A549 (cell line): ENCODE measurements around the gene TENM3. TPM values are rescaled to one million over a fixed set of nuclear protein-coding genes. Genes with fewer than 3 reads are reported as not detected.

Experiments used
- ATAC-seq, 2 experiments: fragments of 200-7000 bp in 1 of 2; fragments of >200 bp in 1 of 2; cut with Nextera tagmentation in 1 of 2; cut with Tn5 transposase in 1 of 2; 3 replicates each; pipeline versions ENCODE4 v1.8.0 to v1.9.1; 2018 to 2020; ENCODE audit warnings: mild to moderate bottlenecking in 1 of 2, moderate library complexity in 1 of 2
- CTCF ChIA-PET: fragments of 300-600 bp; sonication (Branson Sonifier 250); formaldehyde crosslinking; extraction: SDS; loops from one replicate; lab custom pipeline; 2021; ENCODE audit warnings: antibody characterized with exemption, inconsistent platforms; lab: Yijun Ruan, JAX
- POLR2A ChIA-PET: fragments of 350-600 bp; formaldehyde crosslinking; extraction: SDS; loops from one replicate; lab custom pipeline; 2021; ENCODE audit warnings: antibody characterized with exemption, inconsistent platforms; lab: Yijun Ruan, JAX
- DNase-seq, 2 experiments: peaks; one replicate each; pipeline versions ENCODE4 v3.0.0 to v3.0.0-alpha.2; 2011 to 2016; ENCODE audit warnings: low read depth in 1 of 2, low spot score in 1 of 2
- FAIRE-seq: peaks from 2 replicates; lab custom pipeline; 2011; peaks lifted over from hg19 to GRCh38; lab: Jason Lieb, UNC
- H3K27ac ChIP-seq, 2 experiments: fragments of >200 bp; sonication (Bioruptor Twin); formaldehyde crosslinking; 3 replicates each; pipeline ENCODE4 v1.5.1; 2016 to 2017
- H3K4me1 ChIP-seq: fragments of >200 bp; sonication (Bioruptor Twin); formaldehyde crosslinking; 3 replicates; pipeline ENCODE4 v1.6.1; 2016
- H3K4me2 ChIP-seq: fragments of >200 bp; sonication (Bioruptor Twin); formaldehyde crosslinking; 3 replicates; pipeline ENCODE4 v1.6.1; 2016
- H3K4me3 ChIP-seq: fragments of >200 bp; sonication (Bioruptor Twin); formaldehyde crosslinking; 3 replicates; pipeline ENCODE4 v1.5.1; 2016
- H3K9me3 ChIP-seq: fragments of >200 bp; sonication (Bioruptor Twin); formaldehyde crosslinking; 3 replicates; pipeline ENCODE4 v1.6.1; 2016
- E2F6 ChIP-seq: IDR thresholded peaks from 2 replicates; pipeline ENCODE4 v1.6.1; 2012; ENCODE audit warnings: low read depth, borderline replicate concordance
- EHMT2 ChIP-seq: fragments of 200-600 bp; sonication (generic); IDR thresholded peaks from 2 replicates; pipeline ENCODE4 v1.6.1; 2016; ENCODE audit warnings: antibody characterized with exemption, low read depth, mild to moderate bottlenecking, moderate library complexity
- EP300 ChIP-seq, 2 experiments: fragments of >200 bp; sonication (Bioruptor Twin); formaldehyde crosslinking; IDR thresholded peaks; 2 replicates in 1 of 2; 3 replicates in 1 of 2; pipeline ENCODE4 v1.6.1; 2016 to 2017
- FOSL2 ChIP-seq, 2 experiments: fragments of 450-650 bp in 1 of 2; fragments of >200 bp in 1 of 2; sonication (Bioruptor Twin) in 1 of 2; formaldehyde crosslinking; IDR thresholded peaks; 2 replicates each; pipeline versions ENCODE4 v1.5.0 to v1.6.1; 2016 to 2020; ENCODE audit warnings: mild to moderate bottlenecking in 1 of 2, moderate library complexity in 1 of 2
- HDAC2 ChIP-seq: fragments of 200-600 bp; sonication (generic); IDR thresholded peaks from 2 replicates; pipeline ENCODE4 v1.6.1; 2016
- HOXA7 ChIP-seq: fragments of 250-450 bp; sonication (Bioruptor Pico); IDR thresholded peaks from 2 replicates; pipeline ENCODE4 v1.5.0; 2020; ENCODE audit warnings: mild to moderate bottlenecking, moderate library complexity
- HOXB13 ChIP-seq: fragments of 250-450 bp; sonication (Bioruptor Pico); IDR thresholded peaks from 2 replicates; pipeline ENCODE4 v1.5.0; 2020; ENCODE audit warnings: low read depth, mild to moderate bottlenecking, moderate library complexity
- HOXB5 ChIP-seq: fragments of 250-450 bp; sonication (Bioruptor Pico); IDR thresholded peaks from 2 replicates; pipeline ENCODE4 v1.5.0; 2020; ENCODE audit warnings: mild to moderate bottlenecking, moderate library complexity
- JUNB ChIP-seq: fragments of >200 bp; sonication (Bioruptor Twin); formaldehyde crosslinking; IDR thresholded peaks from 2 replicates; pipeline ENCODE4 v1.6.1; 2016
- KDM5A ChIP-seq: fragments of 200-600 bp; sonication (generic); IDR thresholded peaks from 2 replicates; pipeline ENCODE4 v1.6.1; 2016; ENCODE audit warnings: antibody characterized with exemption, mild to moderate bottlenecking
- MAFK ChIP-seq: fragments of 450-650 bp; IDR thresholded peaks from 2 replicates; pipeline ENCODE4 v1.6.1; 2014; ENCODE audit not compliant: partially characterized antibody
- MYC ChIP-seq: IDR thresholded peaks from 2 replicates; pipeline ENCODE4 v1.6.1; 2012; ENCODE audit warnings: mild to moderate bottlenecking, inconsistent platforms, low read length, improper control_type of control experiment, borderline replicate concordance
- NPAS2 ChIP-seq: fragments of 250-450 bp; sonication (Bioruptor Pico); IDR thresholded peaks from 2 replicates; pipeline ENCODE4 v1.8.0; 2022; ENCODE audit warnings: mild to moderate bottlenecking, moderate library complexity, borderline replicate concordance
- NR3C1 ChIP-seq: fragments of >200 bp; sonication (Bioruptor Twin); formaldehyde crosslinking; IDR thresholded peaks from 3 replicates; pipeline ENCODE4 v1.6.1; 2017
- PHF8 ChIP-seq: fragments of 200-600 bp; sonication (generic); IDR thresholded peaks from 2 replicates; pipeline ENCODE4 v1.6.1; 2016; ENCODE audit warnings: low read depth, mild to moderate bottlenecking, antibody characterized with exemption, moderate library complexity, borderline replicate concordance
- RAD21 ChIP-seq, 2 experiments: fragments of >200 bp in 1 of 2; sonication (Bioruptor Twin) in 1 of 2; formaldehyde crosslinking in 1 of 2; IDR thresholded peaks in 1 of 2; conservative IDR thresholded peaks in 1 of 2; 2 replicates in 1 of 2; 3 replicates in 1 of 2; pipeline ENCODE4 v1.6.1; 2012 to 2018; ENCODE audit warnings: inconsistent platforms in 1 of 2
- SREBF2 ChIP-seq: fragments of 450-650 bp; IDR thresholded peaks from 2 replicates; pipeline ENCODE4 v1.6.1; 2014; ENCODE audit warnings: mild to moderate bottlenecking, moderate library complexity
- TP53 ChIP-seq: fragments of 250-450 bp; sonication (Bioruptor Pico); IDR thresholded peaks from 2 replicates; pipeline ENCODE4 v1.5.0; 2021; ENCODE audit warnings: mild to moderate bottlenecking, moderate library complexity
- USF2 ChIP-seq: fragments of 450-650 bp; IDR thresholded peaks from 2 replicates; pipeline ENCODE4 v1.6.1; 2014; ENCODE audit warnings: antibody characterized with exemption
- ZNF302 ChIP-seq: fragments of 250-450 bp; sonication (Bioruptor Pico); IDR thresholded peaks from 2 replicates; pipeline ENCODE4 v1.9.0; 2021; ENCODE audit warnings: inconsistent platforms, mild to moderate bottlenecking, moderate library complexity
- ZSCAN20 ChIP-seq: fragments of 250-450 bp; sonication (Bioruptor Pico); IDR thresholded peaks from 2 replicates; pipeline ENCODE4 v1.8.0; 2022; ENCODE audit warnings: mild to moderate bottlenecking, moderate library complexity
- WGBS: methylation state at CpG from one replicate; pipeline ENCODE4 v1.1.6; 2017; ENCODE audit errors: missing lambda C conversion rate; 5-methylcytosine and 5-hydroxymethylcytosine counted together
- polyA plus RNA-seq, 4 experiments: library from polyadenylated mRNA; depleted of rRNA in 3 of 4; stranded (reverse); fragments of >200 nt; fragmentation: RNase III in 1 of 4; extraction: RNeasy Plus Mini Kit Qiagen cat#74134 plus additional on column Dnase treatment in 1 of 4; gene quantifications; 2 replicates in 3 of 4; 3 replicates in 1 of 4; pipeline ENCODE4 v1.2.3, GENCODE V29; 2011 to 2017
- TF ChIP-seq, protein P1 (sequence below): fragments of >200 bp; sonication (Bioruptor Twin); formaldehyde crosslinking; IDR thresholded peaks from 2 replicates; pipeline ENCODE4 v1.6.1; 2016
- TF ChIP-seq, protein P2 (sequence below): fragments of 150-350 bp; IDR thresholded peaks from 2 replicates; pipeline ENCODE4 v1.6.1; 2014; ENCODE audit warnings: low read depth, mild to moderate bottlenecking, low read length
- TF ChIP-seq, protein P3 (sequence below): fragments of 200-600 bp; sonication (generic); IDR thresholded peaks from 2 replicates; pipeline ENCODE4 v1.6.1; 2016; ENCODE audit warnings: antibody characterized with exemption, mild to moderate bottlenecking, moderate library complexity

The TENM3 gene
- polyA plus RNA-seq, 2 of the 4 experiments (the other 2 are of a cell fraction): 2.4 to 7.3 TPM

- H3K9me3 ChIP-seq: no peaks in the 10 kb centered on the region
- H3K4me1 ChIP-seq: no peaks in the 10 kb centered on the region
- DNase-seq (no peak), FAIRE-seq (no peak), ATAC-seq (no peak)
- ChIA-PET CTCF (no interaction called here), POLR2A (no interaction called here)
- no peak overlapping the region for H3K4me3 ChIP-seq
- no peak overlapping the region for H3K4me2 ChIP-seq
- TF ChIP-seq, protein P1, sequence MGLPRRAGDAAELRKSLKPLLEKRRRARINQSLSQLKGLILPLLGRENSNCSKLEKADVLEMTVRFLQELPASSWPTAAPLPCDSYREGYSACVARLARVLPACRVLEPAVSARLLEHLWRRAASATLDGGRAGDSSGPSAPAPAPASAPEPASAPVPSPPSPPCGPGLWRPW: no peak
- TF ChIP-seq JUNB: no peak
- no peak for TF ChIP-seq HOXB13
- no peak for TF ChIP-seq FOSL2 (IDR thresholded peaks at IDR 0.05)
- no peak for TF ChIP-seq FOSL2 (CRISPR knock-in tag; IDR thresholded peaks at IDR 0.05)
- TF ChIP-seq HDAC2: no peak
- TF ChIP-seq EHMT2: no peak
- no peak for TF ChIP-seq NPAS2 (CRISPR knock-in tag)
- no peak for TF ChIP-seq HOXA7 (CRISPR knock-in tag)
- no peak for TF ChIP-seq RAD21 (conservative IDR thresholded peaks at IDR 0.05 in 1 of 2, IDR thresholded peaks at IDR 0.05 in 1 of 2)
- no peak for TF ChIP-seq TP53
- no peak for TF ChIP-seq ZNF302
- no peak for TF ChIP-seq EP300 (IDR thresholded peaks at IDR 0.05)
- no peak for TF ChIP-seq MYC
- TF ChIP-seq, protein P2, sequence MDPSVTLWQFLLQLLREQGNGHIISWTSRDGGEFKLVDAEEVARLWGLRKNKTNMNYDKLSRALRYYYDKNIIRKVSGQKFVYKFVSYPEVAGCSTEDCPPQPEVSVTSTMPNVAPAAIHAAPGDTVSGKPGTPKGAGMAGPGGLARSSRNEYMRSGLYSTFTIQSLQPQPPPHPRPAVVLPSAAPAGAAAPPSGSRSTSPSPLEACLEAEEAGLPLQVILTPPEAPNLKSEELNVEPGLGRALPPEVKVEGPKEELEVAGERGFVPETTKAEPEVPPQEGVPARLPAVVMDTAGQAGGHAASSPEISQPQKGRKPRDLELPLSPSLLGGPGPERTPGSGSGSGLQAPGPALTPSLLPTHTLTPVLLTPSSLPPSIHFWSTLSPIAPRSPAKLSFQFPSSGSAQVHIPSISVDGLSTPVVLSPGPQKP: no peak
- no peak for TF ChIP-seq E2F6
- 44% methylated on average over 5 of the region's 5 CpGs for WGBS
- H3K27ac ChIP-seq: no peak overlapping the region
Observed at GRCh38 chr4:182504463-182504862, 261.3 kb downstream of the TENM3 start.

GRCh38 chr4:182507805-182508204, 264.6 kb downstream of the TENM3 start:
- DNase-seq (no peak), ATAC-seq (no peak)
- no peaks in the 10 kb centered on the region for H3K4me1 ChIP-seq
- H3K4me3 ChIP-seq: no peak overlapping the region
- POLR2A ChIA-PET: no interaction called here
- WGBS: 24% methylated on average over 3 of the region's 3 CpGs
- no peak for TF ChIP-seq SREBF2
- no peak for TF ChIP-seq USF2
- TF ChIP-seq HOXB13: no peak
- no peak for TF ChIP-seq PHF8
- no peak for TF ChIP-seq HOXB5 (CRISPR knock-in tag)
- no peak for TF ChIP-seq NR3C1
- TF ChIP-seq, protein P3, sequence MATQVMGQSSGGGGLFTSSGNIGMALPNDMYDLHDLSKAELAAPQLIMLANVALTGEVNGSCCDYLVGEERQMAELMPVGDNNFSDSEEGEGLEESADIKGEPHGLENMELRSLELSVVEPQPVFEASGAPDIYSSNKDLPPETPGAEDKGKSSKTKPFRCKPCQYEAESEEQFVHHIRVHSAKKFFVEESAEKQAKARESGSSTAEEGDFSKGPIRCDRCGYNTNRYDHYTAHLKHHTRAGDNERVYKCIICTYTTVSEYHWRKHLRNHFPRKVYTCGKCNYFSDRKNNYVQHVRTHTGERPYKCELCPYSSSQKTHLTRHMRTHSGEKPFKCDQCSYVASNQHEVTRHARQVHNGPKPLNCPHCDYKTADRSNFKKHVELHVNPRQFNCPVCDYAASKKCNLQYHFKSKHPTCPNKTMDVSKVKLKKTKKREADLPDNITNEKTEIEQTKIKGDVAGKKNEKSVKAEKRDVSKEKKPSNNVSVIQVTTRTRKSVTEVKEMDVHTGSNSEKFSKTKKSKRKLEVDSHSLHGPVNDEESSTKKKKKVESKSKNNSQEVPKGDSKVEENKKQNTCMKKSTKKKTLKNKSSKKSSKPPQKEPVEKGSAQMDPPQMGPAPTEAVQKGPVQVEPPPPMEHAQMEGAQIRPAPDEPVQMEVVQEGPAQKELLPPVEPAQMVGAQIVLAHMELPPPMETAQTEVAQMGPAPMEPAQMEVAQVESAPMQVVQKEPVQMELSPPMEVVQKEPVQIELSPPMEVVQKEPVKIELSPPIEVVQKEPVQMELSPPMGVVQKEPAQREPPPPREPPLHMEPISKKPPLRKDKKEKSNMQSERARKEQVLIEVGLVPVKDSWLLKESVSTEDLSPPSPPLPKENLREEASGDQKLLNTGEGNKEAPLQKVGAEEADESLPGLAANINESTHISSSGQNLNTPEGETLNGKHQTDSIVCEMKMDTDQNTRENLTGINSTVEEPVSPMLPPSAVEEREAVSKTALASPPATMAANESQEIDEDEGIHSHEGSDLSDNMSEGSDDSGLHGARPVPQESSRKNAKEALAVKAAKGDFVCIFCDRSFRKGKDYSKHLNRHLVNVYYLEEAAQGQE: no peak
- TF ChIP-seq KDM5A: no peak
- no peak for TF ChIP-seq ZSCAN20
- TF ChIP-seq MAFK: no peak
- TF ChIP-seq, all 56 proteins: peak for 0
- no peaks in the 10 kb centered on the region for H3K9me3 ChIP-seq
- CTCF ChIA-PET: no interaction called here
- no peak overlapping the region for H3K4me2 ChIP-seq
- no peak overlapping the region for H3K27ac ChIP-seq
- FAIRE-seq: no peak
